ENCODE results near the gene PRDM11.

PRDM11 gene

GRCh38 chr11:45212566-45213315 is 66.3 kb downstream of the PRDM11 start:
- DNase-seq, result no peak

- DNase-seq, result no peak
These were observed 66.9 kb downstream of the PRDM11 start for GRCh38 chr11:45213316-45213665.

GRCh38 chr11:45213717-45214116 is 67.3 kb downstream of the PRDM11 start:
- no peak for DNase-seq

- DNase-seq, result no peak
These were observed 68.8 kb downstream of the PRDM11 start for GRCh38 chr11:45215098-45215865.

DNA sequence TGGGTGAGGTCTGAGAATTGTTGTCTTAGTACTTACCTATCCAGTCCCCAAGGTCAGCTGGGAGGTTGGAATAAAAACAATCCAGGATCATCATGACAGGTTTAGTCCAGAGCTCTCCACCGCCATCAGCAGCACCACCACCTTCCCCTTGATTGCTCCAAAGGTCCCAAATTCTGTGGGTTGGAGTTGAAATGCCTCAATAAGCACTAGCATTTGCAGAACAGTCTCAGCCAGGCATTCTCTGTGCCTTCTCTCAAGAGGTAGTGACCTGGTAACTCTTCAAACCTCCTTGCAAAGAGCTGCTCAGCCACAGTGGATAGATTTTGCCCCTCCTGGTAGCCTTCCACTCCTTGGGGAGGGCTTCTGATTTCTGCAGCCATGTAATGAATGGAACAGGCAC is 69.6 kb downstream of the PRDM11 start:
- DNase-seq, result no peak

DNA sequence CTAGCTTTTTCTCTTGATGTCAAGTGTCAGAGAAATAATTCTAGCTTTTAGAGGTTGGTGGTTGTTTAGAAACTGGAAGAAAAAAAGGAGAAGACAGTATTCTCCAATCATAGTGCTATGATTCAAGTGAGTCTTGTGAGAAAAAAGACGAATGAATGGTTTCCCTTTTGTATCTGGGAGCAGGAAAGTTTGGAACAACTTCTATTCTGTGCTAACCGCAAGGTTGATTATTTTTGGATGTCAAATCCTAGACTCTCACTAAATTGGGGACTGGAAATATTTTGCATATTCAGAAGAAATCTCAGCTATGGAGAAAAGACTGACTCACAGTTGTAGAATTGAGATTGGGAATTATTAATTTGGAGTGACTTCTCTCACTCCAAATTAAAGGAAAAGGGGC is 70.5 kb downstream of the PRDM11 start:
- DNase-seq, result no peak

DNA sequence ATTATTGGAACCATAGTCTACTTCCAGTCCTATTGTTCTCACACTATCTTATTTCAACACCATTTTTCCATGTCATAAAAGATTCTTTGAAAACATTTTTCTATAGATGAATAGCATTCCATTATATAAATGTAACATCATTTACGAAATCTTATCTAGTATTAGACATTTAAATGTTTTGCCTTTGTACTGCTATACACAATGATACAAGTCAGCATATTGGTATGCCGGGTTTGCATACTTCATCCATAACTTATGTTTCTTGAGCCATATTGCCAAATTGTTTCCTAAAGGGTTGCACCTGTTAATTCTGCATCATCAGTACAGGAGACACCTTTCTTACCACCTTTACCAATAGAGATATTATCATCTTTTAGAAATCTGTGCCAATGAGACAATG is 71.6 kb downstream of the PRDM11 start:
- peak; percentile 4 for DNase-seq

- no peak for DNase-seq
These were observed 72.3 kb downstream of the PRDM11 start for GRCh38 chr11:45218705-45219104.

GRCh38 chr11:45219411-45219810 is 73.0 kb downstream of the PRDM11 start:
- no peak for DNase-seq

- no peak for DNase-seq
These were observed 77.1 kb downstream of the PRDM11 start for GRCh38 chr11:45223496-45223895.

DNA sequence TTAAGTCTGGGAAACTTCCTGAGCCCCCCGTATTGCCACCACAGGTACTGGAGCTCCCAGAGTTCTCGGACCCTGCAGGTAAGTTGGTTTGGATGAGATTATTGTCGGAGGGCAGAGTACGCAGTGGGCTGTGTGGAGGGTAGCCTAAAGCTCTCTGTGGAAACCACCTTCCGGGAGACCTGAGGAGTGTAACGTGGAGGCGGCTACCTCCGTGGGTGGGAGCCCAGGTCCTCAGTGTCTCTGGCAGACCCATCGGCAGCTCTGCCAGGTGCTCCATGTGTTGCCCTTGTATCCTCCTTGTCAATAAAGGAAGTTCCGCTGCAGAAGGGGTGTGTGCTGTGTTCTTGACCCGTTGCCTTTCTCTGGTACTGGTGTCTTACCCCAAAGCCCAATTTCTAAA is 78.3 kb downstream of the PRDM11 start:
- DNase-seq, result no peak

- DNase-seq, result no peak
These were observed 78.8 kb downstream of the PRDM11 start for GRCh38 chr11:45225277-45225676.

GRCh38 chr11:45225961-45226871 is 79.8 kb downstream of the PRDM11 start:
- no peak for DNase-seq

DNA sequence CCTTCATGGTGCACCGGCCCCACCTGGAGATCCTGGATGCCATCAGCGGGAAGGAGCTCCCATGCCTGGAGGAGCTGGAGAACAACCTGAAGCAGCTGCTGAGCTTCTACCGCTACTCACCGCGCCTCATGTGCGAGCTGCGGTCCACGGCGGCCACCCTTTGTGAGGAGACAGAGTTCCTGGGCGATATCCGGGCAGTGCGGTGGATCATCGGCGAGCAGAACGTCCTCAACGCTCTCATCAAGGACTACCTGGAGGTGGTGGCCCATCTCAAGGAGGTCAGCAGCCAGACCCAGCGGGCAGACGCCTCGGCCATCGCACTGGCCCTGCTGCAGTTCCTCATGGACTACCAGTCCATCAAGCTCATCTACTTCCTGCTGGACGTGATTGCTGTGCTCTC is 80.5 kb downstream of the PRDM11 start:
- DNase-seq, result no peak

- DNase-seq, result no peak
These were observed 81.4 kb downstream of the PRDM11 start for GRCh38 chr11:45227836-45228235.

DNA sequence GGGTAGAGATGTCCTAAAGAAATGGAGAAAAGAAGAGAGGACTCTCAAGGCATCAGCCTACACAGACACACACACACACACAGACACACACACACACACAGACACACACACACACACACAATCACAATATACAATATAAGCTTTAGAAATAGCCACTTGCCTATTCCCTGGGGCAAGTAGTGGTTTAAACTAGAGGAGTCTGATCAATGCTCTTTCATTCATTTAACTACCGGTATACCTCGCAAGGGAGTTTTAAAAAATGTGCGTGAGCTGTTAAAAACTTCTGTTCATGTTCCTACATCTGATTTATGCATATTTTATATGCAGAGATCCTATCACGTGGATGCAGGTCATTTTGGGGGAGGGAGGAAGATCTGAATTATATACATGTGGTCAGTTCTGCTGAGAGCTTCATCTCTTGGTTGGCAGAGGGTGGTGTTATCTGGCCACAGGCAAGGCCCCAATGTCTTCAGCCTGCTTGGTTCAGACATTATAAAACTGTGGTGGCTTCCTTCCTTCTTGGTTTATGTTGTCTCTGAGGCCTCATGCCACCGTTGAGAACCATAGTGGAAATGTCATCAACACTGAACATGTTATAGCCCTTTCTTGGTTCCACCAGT is 83.1 kb downstream of the PRDM11 start:
- DNase-seq, result no peak

DNA sequence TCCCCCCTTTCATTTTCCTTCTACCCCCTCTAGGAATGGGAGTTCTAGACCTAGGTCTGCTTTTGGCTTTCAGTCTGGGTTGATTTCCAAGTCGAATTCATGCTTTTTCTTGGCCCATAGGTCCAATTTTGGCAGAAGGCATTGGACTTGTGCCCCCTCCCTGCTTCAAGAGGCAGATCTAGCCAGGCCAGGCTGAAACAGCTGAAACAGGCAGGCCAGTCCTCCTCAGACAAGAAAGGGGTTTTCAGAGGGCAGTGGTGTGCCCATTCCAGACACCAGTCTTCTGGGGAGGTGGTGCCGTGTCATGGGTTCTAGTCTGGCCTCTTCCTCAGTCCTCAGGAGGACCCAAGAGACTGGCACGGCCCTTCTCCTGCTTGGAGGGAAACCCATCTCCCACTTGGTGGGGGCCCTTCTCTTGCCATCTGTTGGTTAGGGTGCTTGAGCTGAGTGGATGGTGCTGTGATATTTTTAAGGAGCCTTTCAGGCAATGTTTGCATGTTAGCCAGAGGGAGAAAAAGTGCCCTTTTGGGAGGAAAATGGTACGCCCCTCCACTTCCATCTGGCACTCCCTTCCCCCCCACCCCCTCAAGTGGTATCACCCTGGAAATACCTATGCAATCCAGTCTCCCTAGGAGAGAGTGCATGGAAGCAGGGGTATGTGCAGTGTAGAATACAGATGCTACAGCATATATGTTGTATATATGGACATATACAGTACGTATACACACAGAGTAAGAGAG is 86.1 kb downstream of the PRDM11 start:
- DNase-seq, result no peak

DNA sequence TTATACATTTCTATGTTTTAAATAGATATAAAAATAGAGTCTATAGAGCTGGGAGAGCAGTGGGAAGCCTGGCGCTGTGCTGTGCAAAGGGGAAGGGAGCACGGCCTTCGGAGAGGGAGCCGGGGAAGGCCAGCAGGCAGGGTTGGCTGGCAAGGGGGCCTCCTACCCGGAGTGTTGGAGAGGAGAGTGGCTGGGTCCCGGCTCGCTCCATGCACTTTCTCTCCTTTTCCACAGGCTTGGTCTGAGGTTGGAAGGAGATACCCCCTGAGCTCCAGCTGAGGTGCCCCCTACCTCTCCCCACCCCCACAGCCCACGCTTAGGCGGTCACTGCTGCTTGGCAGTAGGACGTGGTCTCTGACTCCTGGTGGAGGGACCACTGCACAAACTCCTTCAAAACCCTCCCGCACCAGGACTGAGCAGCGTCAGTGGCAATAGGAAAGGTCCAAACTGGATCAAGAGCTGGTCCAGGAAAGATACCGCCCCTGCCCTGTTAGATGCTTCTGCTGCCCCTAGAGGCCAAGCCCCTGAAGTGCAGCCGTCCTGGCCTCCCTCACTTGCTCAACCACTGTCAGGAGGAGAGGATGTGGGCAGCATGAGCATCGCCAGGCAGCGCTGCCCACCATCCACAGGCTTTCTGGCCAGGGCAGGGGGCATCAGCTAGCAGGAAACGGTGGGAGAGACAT is 86.8 kb downstream of the PRDM11 start:
- DNase-seq, result peak; percentile 54

GRCh38 chr11:45233804-45234170 is 87.3 kb downstream of the PRDM11 start:
- DNase-seq, result no peak

DNA sequence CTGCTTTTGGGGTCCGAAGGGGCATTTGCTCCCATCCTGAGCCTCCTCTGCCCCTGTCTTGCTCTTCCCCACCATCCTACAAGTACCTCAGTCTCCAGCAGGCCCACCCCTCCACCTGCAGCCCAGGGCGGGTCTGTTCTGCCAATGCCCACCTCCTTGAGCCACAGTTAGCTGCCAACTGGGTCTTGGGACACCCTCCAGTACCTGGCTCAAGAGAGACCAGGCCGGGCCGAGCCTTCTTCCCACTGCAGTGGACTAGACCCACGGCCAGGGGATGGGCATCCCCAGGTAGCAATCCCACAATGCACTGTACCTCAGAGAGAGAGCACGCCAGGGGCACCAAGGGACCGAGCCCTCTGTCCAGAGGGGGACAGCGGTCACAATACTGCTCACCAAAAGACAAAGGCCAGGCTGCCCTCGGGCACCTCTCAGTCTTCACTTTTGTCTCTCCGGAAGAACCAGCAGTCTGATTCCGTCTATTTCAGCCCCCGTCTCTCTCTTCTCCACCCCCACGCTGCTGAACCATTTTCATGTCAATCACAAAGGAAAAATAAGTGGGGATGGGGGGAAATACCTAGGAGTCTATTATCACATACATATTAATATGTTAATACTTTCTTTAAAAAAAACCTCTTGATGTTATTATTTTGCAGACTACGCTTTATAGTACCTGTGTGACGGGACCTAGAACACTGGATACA is 88.0 kb downstream of the PRDM11 start:
- DNase-seq, result no peak

DNA sequence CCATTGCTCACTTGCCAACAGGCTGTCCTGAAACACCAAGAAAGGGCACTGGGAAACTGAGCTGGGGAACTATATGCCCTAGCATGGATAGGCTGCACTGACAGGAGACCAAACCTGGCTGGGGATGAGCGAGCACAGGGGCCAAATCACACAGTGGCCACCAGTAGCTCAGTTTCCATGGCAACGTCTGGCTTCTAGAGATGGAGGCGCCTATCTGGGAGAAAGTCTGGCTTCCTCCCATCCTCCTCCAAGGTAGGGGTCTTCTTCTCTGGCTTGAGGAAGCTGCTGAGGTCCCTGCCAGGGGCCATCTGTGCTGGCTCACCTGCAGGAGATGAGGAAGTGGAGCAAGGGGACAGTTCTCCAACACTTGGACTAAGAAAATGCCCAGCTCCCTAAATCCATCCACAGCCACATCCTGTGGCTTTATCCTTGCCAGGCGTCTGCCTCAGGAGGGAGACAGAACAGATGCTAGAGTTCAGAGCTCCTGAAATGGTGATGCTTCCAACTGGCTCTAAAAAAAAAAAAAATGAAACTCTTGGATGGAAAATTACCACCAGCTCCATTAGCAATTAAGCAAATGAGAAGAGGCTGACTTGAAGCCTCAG is 91.4 kb downstream of the PRDM11 start:
- no peak for DNase-seq
